GM10847 (cell line): ENCODE data around the gene SPATA6L.

Source experiments
- POLR2A ChIP-seq: IDR thresholded peaks from 2 replicates; pipeline ENCODE4 v1.6.1; 2011; ENCODE audit not compliant: insufficient read length; ENCODE audit errors: extremely low read depth

Gene SPATA6L

GRCh38 chr9:4666042-4666699 is at the start of gene SPATA6L:
TSS of gene SPATA6L (minus strand) at chr9:4666480. CDS start at chr9:4666250, 230 bp downstream.
- TF ChIP-seq POLR2A, result no peak

GRCh38 chr9:4714266-4715016 is 48.2 kb upstream of the SPATA6L start:
- no peak for TF ChIP-seq POLR2A

DNA sequence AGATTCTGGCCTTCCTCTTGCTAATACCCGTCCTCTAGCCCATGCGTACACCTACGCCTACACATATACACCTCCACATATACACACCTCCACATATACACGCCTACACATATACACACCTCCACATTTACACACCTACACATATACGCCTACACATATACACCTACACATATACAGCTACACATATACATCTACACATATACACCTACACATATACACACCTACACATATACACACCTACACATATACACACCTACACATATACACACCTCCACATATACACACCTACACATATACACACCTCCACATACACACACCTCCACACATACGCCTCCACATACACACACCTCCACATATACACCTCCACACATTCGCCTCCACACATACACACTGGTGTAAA is 47.6 kb upstream of the SPATA6L start:
- no peak for TF ChIP-seq POLR2A

- TF ChIP-seq POLR2A, result no peak
Measured at GRCh38 chr9:4709380-4709779, 43.1 kb upstream of the SPATA6L start.

DNA sequence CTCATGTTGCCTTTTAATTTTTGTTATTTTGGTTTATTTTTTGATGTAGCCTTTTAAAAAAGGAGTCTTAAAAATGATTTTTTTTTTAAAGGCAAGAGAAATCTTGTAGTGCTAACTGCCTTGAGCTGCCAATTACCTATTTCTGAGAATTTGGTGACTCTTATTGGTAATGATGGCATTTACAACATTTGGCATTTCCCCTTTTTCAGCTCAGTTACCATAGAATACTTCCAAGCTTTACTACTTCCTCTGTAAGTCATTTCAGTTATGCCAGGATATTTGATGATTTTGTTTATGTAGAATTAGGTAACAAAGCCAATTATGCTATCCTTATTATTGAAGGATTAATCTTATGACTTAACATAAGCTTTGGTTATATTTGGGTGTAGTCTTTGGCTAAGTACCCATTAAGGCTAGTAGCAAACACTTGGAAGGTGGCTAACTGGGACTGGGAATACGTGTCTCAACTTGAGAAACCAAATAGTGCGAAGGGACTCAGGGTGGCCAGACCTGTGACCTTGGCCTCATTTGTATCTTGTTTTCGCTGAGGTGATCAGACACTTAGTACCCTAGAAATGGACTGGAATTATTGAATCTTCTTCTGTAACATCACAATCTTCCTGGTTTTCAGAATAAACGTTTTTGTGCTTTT is 40.8 kb upstream of the SPATA6L start:
- no peak for TF ChIP-seq POLR2A

DNA sequence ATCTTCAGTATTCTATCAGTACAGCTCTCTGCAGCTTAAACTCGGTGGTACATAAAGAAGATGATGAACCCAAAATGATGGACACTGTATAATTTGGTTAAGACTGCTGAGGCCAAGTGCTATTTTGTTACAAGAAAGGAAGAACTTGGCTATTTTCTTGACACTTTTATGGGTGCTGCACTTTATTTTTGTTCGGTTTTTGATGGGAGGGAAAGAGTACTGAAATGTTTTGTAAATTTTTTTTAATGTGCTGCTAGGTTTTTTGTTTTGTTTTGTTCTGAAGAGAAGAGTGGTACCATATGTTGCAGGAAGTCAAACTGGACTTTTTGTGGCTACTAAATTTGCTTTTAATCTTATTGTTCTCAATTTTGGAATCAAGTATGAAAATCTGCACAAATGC is 39.7 kb upstream of the SPATA6L start:
- TF ChIP-seq POLR2A, result no peak

GRCh38 chr9:4704129-4704528 is 37.8 kb upstream of the SPATA6L start:
- no peak for TF ChIP-seq POLR2A

DNA sequence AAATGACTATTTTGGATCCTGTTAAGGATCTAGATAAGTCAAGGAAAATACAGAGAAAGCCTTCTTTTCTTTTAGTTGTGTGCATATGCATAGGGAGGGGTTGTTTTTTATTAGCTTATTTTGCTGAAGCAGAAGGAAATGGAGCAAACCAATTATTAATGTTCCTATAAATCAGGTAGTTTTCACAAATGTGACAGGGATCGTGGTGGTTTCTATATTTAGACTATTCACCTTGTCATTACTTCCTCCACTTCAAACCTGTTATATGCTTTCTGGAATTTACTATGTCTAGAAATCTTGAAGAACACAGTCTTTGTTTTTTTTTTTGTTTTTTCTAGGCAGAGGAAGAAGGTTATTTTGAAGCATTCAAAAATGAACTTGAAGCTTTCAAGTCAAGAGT is 35.2 kb upstream of the SPATA6L start:
- no peak for TF ChIP-seq POLR2A

DNA sequence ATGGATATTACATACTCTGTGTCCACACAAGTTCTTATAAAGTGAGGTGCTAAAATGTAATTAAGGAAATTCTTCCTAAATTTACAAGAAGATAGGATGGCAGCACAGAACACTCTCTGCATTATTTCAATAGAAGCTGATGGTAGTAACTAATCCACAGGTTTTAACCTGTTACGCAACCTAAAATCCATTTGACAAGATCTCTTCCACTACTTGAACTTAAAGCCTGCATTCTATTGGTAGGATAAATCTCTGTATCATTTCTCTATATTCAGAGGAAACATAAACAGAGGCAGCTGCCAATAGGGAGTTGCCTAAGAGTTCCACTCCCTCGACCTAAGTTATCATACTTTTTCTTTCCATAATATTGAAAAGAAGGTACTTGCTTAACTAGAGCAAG is 34.7 kb upstream of the SPATA6L start:
- TF ChIP-seq POLR2A, result no peak

DNA sequence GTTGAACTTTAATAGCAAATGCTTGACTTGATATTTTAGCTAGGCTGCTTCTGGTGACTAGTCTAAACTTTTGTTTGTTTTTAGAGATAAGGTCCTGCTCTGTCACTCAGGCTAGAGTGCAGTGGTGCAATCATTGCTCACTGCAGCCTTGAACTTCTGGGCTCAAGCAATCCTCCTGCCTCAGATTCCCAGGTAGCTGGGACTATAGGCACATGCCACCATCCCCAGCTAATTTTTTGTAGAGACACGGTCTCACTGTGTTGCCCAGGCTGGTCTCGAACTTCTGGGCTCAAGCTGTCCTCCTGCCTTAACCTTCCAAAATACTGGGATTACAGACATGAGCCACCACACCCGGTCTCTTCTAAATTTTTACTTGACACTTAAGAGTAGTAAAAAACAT is 33.8 kb upstream of the SPATA6L start:
- no peak for TF ChIP-seq POLR2A

GRCh38 chr9:4691795-4692194 is 25.5 kb upstream of the SPATA6L start:
- TF ChIP-seq POLR2A, result no peak

GRCh38 chr9:4690144-4690543 is 23.9 kb upstream of the SPATA6L start:
- TF ChIP-seq POLR2A, result no peak

GRCh38 chr9:4689687-4690104 is 23.4 kb upstream of the SPATA6L start:
- TF ChIP-seq POLR2A, result no peak

DNA sequence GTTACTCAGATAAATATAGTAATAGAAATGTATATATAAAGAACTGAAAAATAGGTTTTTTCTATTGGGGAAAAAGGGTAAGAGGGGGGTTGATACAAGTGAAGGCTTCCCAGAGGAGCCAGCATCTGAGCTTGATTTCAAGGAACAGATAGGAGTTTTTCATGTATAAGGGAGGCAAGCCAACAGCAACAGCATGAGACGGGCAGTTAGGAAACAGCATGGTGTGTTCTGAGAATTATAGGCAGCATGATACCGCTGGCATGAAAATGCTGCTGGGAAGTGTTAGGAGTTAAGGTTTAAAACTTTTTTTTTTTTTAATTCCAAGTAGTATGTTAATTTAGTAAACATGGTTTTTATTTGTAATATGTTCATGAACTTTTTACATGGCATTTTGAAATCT is 22.7 kb upstream of the SPATA6L start:
- TF ChIP-seq POLR2A, result no peak

DNA sequence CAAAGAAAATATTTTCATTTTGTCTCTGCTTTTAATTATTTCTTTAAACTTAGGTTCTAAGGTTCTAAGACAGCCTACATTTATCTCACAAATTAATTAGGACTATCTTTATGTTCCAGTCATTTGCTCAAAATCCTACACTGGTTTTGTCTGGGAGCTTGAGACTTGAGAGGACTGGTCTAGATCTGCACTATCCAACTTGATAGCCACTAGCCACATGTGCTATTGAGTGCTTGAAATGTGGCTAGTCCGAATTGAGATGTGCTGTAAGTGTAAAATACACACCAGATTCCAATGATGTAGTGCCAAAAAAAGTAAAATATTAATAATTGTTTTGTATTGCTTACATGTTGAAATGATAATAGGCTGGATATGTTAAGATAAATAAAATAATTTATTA is 20.3 kb upstream of the SPATA6L start:
- no peak for TF ChIP-seq POLR2A

DNA sequence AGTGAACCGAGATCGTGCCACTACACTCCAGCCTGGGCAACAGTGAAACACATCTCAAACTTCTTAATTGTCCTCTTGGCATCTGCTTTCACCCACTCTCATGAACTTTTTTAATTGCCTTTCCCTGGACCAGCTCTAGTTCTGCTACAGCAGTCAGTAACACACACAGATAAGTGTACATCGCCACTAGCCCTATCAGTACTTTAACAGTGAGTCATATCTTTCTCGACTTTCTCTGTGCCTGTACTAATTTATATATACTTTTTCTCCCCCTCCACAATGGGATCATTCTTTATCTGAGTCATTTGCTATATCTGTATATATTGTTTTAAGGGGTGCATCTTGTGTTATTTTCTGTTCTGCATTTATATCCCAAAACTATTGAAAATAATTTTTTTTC is 19.8 kb upstream of the SPATA6L start:
- no peak for TF ChIP-seq POLR2A

GRCh38 chr9:4684820-4685219 is 18.5 kb upstream of the SPATA6L start:
- TF ChIP-seq POLR2A, result no peak

DNA sequence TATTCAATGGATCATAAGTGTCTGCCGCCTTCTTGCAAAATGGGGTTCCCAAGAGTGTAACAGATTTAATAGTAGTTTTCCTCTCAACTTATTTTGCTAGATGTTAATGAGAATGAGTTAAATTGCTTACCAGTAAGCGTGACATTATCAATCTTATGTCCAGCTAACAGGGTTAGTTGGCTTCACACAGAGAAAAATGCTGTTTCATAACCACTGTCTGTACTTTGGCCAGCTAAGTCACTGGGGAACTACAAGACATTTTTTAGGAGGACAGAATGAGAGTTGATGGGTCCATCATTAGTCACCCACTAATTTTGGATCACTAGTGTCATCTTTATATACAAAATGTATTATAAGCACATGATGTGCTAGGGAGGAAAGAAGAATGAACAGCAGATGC is 14.5 kb upstream of the SPATA6L start:
- no peak for TF ChIP-seq POLR2A
